NCI-H128 (cell line): ENCODE results near the gene C6orf62.
"Not testable (repeated sequence)": the region's sequence is repeated elsewhere in the genome, so short reads cannot be mapped to it uniquely, and the experiment has no call there.

Source experiments
- DNase-seq: peaks from one replicate; lab custom pipeline; 2025; ENCODE audit not compliant: unreplicated experiment; lab: John Stamatoyannopoulos, UW

C6orf62 gene

GRCh38 chr6:24743265-24743943, 24.4 kb upstream of the C6orf62 start:
- no peak for DNase-seq

- DNase-seq: no peak
These were observed 23.3 kb upstream of the C6orf62 start for GRCh38 chr6:24742216-24742738.

- DNase-seq: no peak
These were observed 21.9 kb upstream of the C6orf62 start for GRCh38 chr6:24740861-24741260.

GRCh38 chr6:24738741-24739140, 19.8 kb upstream of the C6orf62 start:
- DNase-seq: no peak

GRCh38 chr6:24734710-24735109, 15.8 kb upstream of the C6orf62 start:
- not testable (repeated sequence) for DNase-seq

- no peak for DNase-seq
These were observed 15.2 kb upstream of the C6orf62 start for GRCh38 chr6:24734166-24734565.

- not testable (repeated sequence) for DNase-seq
These were observed 12.6 kb upstream of the C6orf62 start for GRCh38 chr6:24731456-24732134.

GRCh38 chr6:24730653-24731052, 11.7 kb upstream of the C6orf62 start:
- not testable (repeated sequence) for DNase-seq

GRCh38 chr6:24723270-24723669, 4.3 kb upstream of the C6orf62 start:
- DNase-seq: no peak

GRCh38 chr6:24721461-24722215, 2.7 kb upstream of the C6orf62 start:
- no peak for DNase-seq

- DNase-seq: peak; percentile 99
These were observed 1.9 kb upstream of the C6orf62 start for GRCh38 chr6:24720604-24721460.

- DNase-seq: no peak
These were observed 1.2 kb upstream of the C6orf62 start for GRCh38 chr6:24720131-24720603.

- no peak for DNase-seq
These were observed 367 bp downstream of the C6orf62 start for GRCh38 chr6:24718449-24719124.

- DNase-seq: not testable (repeated sequence)
These were observed 2.3 kb downstream of the C6orf62 start for GRCh38 chr6:24716602-24717148.

GRCh38 chr6:24710519-24711303, 8.2 kb downstream of the C6orf62 start:
- DNase-seq: no peak

GRCh38 chr6:24709014-24709711, 9.8 kb downstream of the C6orf62 start:
- no peak for DNase-seq

- DNase-seq: no peak
These were observed 10.3 kb downstream of the C6orf62 start for GRCh38 chr6:24708612-24709011.

GRCh38 chr6:24704468-24704867, 14.5 kb downstream of the C6orf62 start:
- DNase-seq: no peak
